Upper lobe of left lung (tissue), 4 donors: ENCODE data around the gene AIF1.

Source experiments
- POLR2A ChIP-seq, 4 donors: fragments of 450-650 bp; IDR thresholded peaks; one replicate each; pipeline ENCODE4 v1.5.1; 2016 to 2017; ENCODE audit warnings: antibody characterized with exemption in 4 of 4, mild to moderate bottlenecking in 2 of 4
- POLR2AphosphoS5 ChIP-seq, 2 donors: sonication (generic); formaldehyde crosslinking; IDR thresholded peaks; one replicate each; pipeline ENCODE4 v1.5.1; 2017; ENCODE audit warnings: antibody characterized with exemption in 2 of 2
- TF ChIP-seq, protein P1 (sequence below), 6 experiments: fragments of 450-650 bp in 4 of 6; fragments of 200-600 bp in 2 of 6; sonication (generic) in 2 of 6; IDR thresholded peaks; one replicate each; pipeline ENCODE4 v1.5.1; 2016 to 2019; ENCODE audit warnings: antibody characterized with exemption in 6 of 6

DNA sequence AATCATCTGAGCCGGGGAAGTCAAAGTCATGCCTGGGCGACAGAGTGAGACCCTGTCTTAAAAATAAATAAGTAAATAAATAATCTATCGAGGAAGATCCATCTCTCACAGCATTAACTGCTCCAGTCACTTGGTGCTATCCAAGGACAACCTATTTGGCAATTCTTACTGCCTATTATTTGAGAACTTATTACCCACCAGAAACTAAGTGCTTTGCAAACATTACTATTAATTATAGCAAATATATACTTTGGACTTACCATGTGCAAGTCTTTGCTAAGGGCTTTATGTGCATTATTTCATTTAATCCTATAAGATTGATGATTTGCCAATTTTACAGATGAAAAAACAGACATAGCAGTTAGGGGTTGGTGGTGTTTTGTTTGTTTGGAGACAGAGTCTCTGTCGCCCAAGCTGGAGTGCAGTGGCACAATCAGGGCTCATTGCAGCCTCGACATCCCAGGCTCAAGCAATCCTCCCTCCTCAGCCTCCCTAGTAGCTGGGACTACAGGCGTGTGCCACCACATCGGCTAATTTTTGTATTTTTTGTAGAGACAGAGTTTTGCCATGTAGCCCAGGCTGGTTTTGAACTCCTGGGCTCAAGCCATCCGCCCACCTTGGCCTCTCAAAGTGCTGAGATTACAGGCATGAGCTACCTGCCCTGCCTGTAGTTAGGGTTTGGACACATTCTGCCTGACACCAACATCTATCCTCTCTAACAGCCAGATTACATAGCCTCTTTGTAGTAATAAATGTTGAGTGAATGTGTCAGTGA lies 39.7 kb downstream of the AIF1 start:
- TF ChIP-seq, protein P1, sequence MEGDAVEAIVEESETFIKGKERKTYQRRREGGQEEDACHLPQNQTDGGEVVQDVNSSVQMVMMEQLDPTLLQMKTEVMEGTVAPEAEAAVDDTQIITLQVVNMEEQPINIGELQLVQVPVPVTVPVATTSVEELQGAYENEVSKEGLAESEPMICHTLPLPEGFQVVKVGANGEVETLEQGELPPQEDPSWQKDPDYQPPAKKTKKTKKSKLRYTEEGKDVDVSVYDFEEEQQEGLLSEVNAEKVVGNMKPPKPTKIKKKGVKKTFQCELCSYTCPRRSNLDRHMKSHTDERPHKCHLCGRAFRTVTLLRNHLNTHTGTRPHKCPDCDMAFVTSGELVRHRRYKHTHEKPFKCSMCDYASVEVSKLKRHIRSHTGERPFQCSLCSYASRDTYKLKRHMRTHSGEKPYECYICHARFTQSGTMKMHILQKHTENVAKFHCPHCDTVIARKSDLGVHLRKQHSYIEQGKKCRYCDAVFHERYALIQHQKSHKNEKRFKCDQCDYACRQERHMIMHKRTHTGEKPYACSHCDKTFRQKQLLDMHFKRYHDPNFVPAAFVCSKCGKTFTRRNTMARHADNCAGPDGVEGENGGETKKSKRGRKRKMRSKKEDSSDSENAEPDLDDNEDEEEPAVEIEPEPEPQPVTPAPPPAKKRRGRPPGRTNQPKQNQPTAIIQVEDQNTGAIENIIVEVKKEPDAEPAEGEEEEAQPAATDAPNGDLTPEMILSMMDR (IDR thresholded peaks at IDR 0.05) = no peak
- TF ChIP-seq POLR2A (IDR thresholded peaks at IDR 0.05) (no peak), POLR2AphosphoS5 (IDR thresholded peaks at IDR 0.05) (no peak)
